HCT116 (cell line): ENCODE measurements around the gene KRT73. TPM values are rescaled to one million over a fixed set of nuclear protein-coding genes. Genes with fewer than 3 reads are reported as not detected.

ENCODE experiments used
- ATAC-seq: fragments of 200-7000 bp; cut with Tn5 transposase; 2 replicates; pipeline ENCODE4 v1.9.1; 2020; ENCODE audit warnings: mild to moderate bottlenecking, moderate library complexity
- BruUV-seq: library from RNA; stranded (reverse); fragments of 400-500 nt; replicated peaks from 2 replicates; lab custom pipeline; 2021; lab: Mats Ljungman, UMichigan
- CTCF ChIA-PET: fragments of 300-600 bp; sonication (Branson Sonifier 250); formaldehyde crosslinking; loops from one replicate; lab custom pipeline; 2021; ENCODE audit warnings: antibody characterized with exemption; lab: Charles Lee
- POLR2A ChIA-PET: fragments of 300-600, 350-600 bp; sonication (Branson Sonifier 250); formaldehyde crosslinking; loops from one replicate; lab custom pipeline; 2021; ENCODE audit warnings: antibody characterized with exemption; lab: Charles Lee
- RAD21 ChIA-PET, 2 experiments: fragments of 300-600 bp; sonication (Branson Sonifier 250); formaldehyde crosslinking; loops; one replicate each; lab custom pipeline; 2023; ENCODE audit warnings: low total read pairs in 2 of 2; ENCODE audit not compliant: uncharacterized antibody in 2 of 2, unreplicated experiment in 2 of 2, low non-redundant PET in 1 of 2; lab: Charles Lee
- DNase-seq: peaks from one replicate; pipeline ENCODE4 v3.0.0-alpha.2; 2010; ENCODE audit warnings: low read depth, low spot score
- H2AFZ ChIP-seq: fragments of 200-600 bp; shearing (Covaris generic), sonication (generic); 2 replicates; pipeline ENCODE4 v1.6.1; 2017; ENCODE audit warnings: low read depth, mixed run types, mixed read lengths, antibody characterized with exemption, low read length; ENCODE audit not compliant: poor library complexity, severe bottlenecking
- H3K27ac ChIP-seq: 2 replicates; pipeline ENCODE4 v1.5.1; 2012; ENCODE audit warnings: low read depth, low read length
- H3K27me3 ChIP-seq: fragments of 200-600 bp; sonication (generic); 2 replicates; pipeline ENCODE4 v1.6.1; 2016; ENCODE audit warnings: mixed run types, low read length, mixed read lengths; ENCODE audit not compliant: insufficient read depth
- H3K36me3 ChIP-seq, 2 experiments: fragments of 200-500 bp in 1 of 2; fragments of 200-600 bp in 1 of 2; sonication (Bioruptor generic) in 1 of 2; sonication (generic) in 1 of 2; 2 replicates each; pipeline versions ENCODE4 v1.5.1 to v1.6.1; 2014 to 2016; ENCODE audit warnings: low read length in 2 of 2, inconsistent platforms in 1 of 2, mixed read lengths in 1 of 2, mixed run types in 1 of 2; ENCODE audit not compliant: insufficient read depth in 2 of 2, control insufficient read depth in 1 of 2
- H3K4me1 ChIP-seq, 2 experiments: fragments of 200-600 bp in 1 of 2; sonication (generic) in 1 of 2; 2 replicates each; pipeline versions ENCODE4 v1.5.1 to v1.6.1; 2012 to 2017; ENCODE audit warnings: low read length in 2 of 2, inconsistent platforms in 1 of 2, mild to moderate bottlenecking in 1 of 2, mixed read lengths in 1 of 2, mixed run types in 1 of 2, moderate library complexity in 1 of 2; ENCODE audit not compliant: insufficient read depth in 2 of 2, control insufficient read depth in 1 of 2
- H3K4me2 ChIP-seq: fragments of 200-600 bp; sonication (generic); 2 replicates; pipeline ENCODE4 v1.6.1; 2017; ENCODE audit warnings: mixed run types, low read length, mixed read lengths
- H3K4me3 ChIP-seq, 2 experiments: fragments of 200-600 bp in 1 of 2; sonication (generic) in 1 of 2; replicated peaks in 1 of 2; 2 replicates each; pipeline ENCODE4 v1.5.1; 2011 to 2016; ENCODE audit warnings: low read length in 2 of 2, control low read depth in 1 of 2, low read depth in 1 of 2, mild to moderate bottlenecking in 1 of 2, mixed read lengths in 1 of 2, mixed run types in 1 of 2
- H3K79me2 ChIP-seq: fragments of 200-600 bp; sonication (generic); 2 replicates; pipeline ENCODE4 v1.6.1; 2017; ENCODE audit warnings: mild to moderate bottlenecking, mixed run types, low read length, moderate library complexity, mixed read lengths; ENCODE audit not compliant: insufficient read depth
- H3K9ac ChIP-seq: fragments of 200-600 bp; sonication (generic); 2 replicates; pipeline ENCODE4 v1.6.1; 2016; ENCODE audit warnings: low read length, mixed read lengths
- H3K9me2 ChIP-seq: fragments of 200-600 bp; sonication (generic), shearing (Covaris generic); 2 replicates; pipeline ENCODE4 v1.6.1; 2017; ENCODE audit warnings: mixed run types, mild to moderate bottlenecking, moderate library complexity; ENCODE audit not compliant: insufficient read depth
- H3K9me3 ChIP-seq, 2 experiments: fragments of 200-500 bp in 1 of 2; fragments of 200-600 bp in 1 of 2; sonication (Bioruptor generic) in 1 of 2; sonication (generic) in 1 of 2; 2 replicates each; pipeline ENCODE4 v1.6.1; 2014 to 2017; ENCODE audit warnings: low read length in 2 of 2, mixed read lengths in 2 of 2, inconsistent platforms in 1 of 2, low read depth in 1 of 2, mild to moderate bottlenecking in 1 of 2, mixed run types in 1 of 2, moderate library complexity in 1 of 2; ENCODE audit not compliant: control insufficient read depth in 1 of 2, insufficient read depth in 1 of 2
- H4K20me1 ChIP-seq: fragments of 200-600 bp; sonication (generic), shearing (Covaris generic); 2 replicates; pipeline ENCODE4 v1.6.1; 2017; ENCODE audit warnings: mixed run types, mild to moderate bottlenecking, moderate library complexity; ENCODE audit not compliant: insufficient read depth
- CBX3 ChIP-seq: IDR thresholded peaks from 2 replicates; pipeline ENCODE4 v1.6.1; 2012; ENCODE audit warnings: low read depth
- CEBPB ChIP-seq: IDR thresholded peaks from 2 replicates; pipeline ENCODE4 v1.6.1; 2012; ENCODE audit warnings: low read depth
- EGR1 ChIP-seq: IDR thresholded peaks from 2 replicates; pipeline ENCODE4 v1.6.1; 2012; ENCODE audit warnings: low read depth
- EZH2phosphoT487 ChIP-seq: fragments of 200-600 bp; IDR thresholded peaks from 2 replicates; pipeline ENCODE4 v1.6.1; 2018; ENCODE audit warnings: antibody characterized with exemption, borderline replicate concordance
- FOSL1 ChIP-seq: IDR thresholded peaks from 2 replicates; pipeline ENCODE4 v1.6.1; 2012; ENCODE audit warnings: low read depth
- POLR2A ChIP-seq: IDR thresholded peaks from 2 replicates; pipeline ENCODE4 v1.7.0; 2011; ENCODE audit warnings: borderline replicate concordance; ENCODE audit not compliant: insufficient read depth, insufficient read length; ENCODE audit errors: extremely low read depth
- POLR2AphosphoS5 ChIP-seq: IDR thresholded peaks from 2 replicates; pipeline ENCODE4 v1.6.1; 2011; ENCODE audit warnings: mild to moderate bottlenecking, low read depth, low read length, moderate library complexity
- RAD21 ChIP-seq: IDR thresholded peaks from 2 replicates; pipeline ENCODE4 v1.6.1; 2012; ENCODE audit warnings: low read depth, mild to moderate bottlenecking
- SIN3A ChIP-seq: IDR thresholded peaks from 2 replicates; pipeline ENCODE4 v1.6.1; 2012; ENCODE audit warnings: low read depth
- SP1 ChIP-seq: IDR thresholded peaks from 2 replicates; pipeline ENCODE4 v1.6.1; 2012; ENCODE audit warnings: low read depth
- TCF7L2 ChIP-seq: IDR thresholded peaks from 2 replicates; pipeline ENCODE4 v1.7.0; 2011; ENCODE audit warnings: borderline replicate concordance, inconsistent platforms; ENCODE audit not compliant: insufficient read depth, insufficient read length; ENCODE audit errors: extremely low read depth
- ZFX ChIP-seq: fragments of 450-650 bp; IDR thresholded peaks from 2 replicates; pipeline ENCODE4 v1.6.1; 2017
- ZNF274 ChIP-seq: fragments of 200-500 bp; sonication (Bioruptor generic); IDR thresholded peaks from 2 replicates; pipeline ENCODE4 v1.6.1; 2014; ENCODE audit warnings: mild to moderate bottlenecking, low read depth, low read length, inconsistent platforms
- intact Hi-C: fragments of 100-400 bp; cut with micrococcal nuclease; formaldehyde crosslinking; loops from 2 replicates; pipeline ENCODE4 v1.10.0; 2022
- total RNA-seq: library from RNA; stranded (reverse); gene quantifications from one replicate; pipeline ENCODE4 v1.2.1, GENCODE V29; 2021; ENCODE audit not compliant: unreplicated experiment
- TF ChIP-seq, protein P1 (sequence below): IDR thresholded peaks from 2 replicates; pipeline ENCODE4 v1.6.1; 2011; ENCODE audit warnings: mild to moderate bottlenecking, low read length, moderate library complexity; ENCODE audit not compliant: insufficient replicate concordance; ENCODE audit errors: extremely low read depth
- TF ChIP-seq, protein P2 (sequence below): IDR thresholded peaks from 2 replicates; pipeline ENCODE4 v1.6.1; 2012; ENCODE audit warnings: low read depth
- TF ChIP-seq, protein P3 (sequence below), 3 experiments: fragments of 200-600 bp in 1 of 3; sonication (generic) in 1 of 3; IDR thresholded peaks in 2 of 3; conservative IDR thresholded peaks in 1 of 3; 2 replicates each; pipeline ENCODE4 v1.5.1; 2012 to 2017; ENCODE audit warnings: low read depth in 2 of 3, low read length in 2 of 3, antibody characterized with exemption in 1 of 3, borderline replicate concordance in 1 of 3, control low read depth in 1 of 3, mild to moderate bottlenecking in 1 of 3, mixed read lengths in 1 of 3, mixed run types in 1 of 3, moderate library complexity in 1 of 3; ENCODE audit not compliant: insufficient read depth in 1 of 3

KRT73 gene
- total RNA-seq, 1 experiment from 2014 or later = not detected

DNA sequence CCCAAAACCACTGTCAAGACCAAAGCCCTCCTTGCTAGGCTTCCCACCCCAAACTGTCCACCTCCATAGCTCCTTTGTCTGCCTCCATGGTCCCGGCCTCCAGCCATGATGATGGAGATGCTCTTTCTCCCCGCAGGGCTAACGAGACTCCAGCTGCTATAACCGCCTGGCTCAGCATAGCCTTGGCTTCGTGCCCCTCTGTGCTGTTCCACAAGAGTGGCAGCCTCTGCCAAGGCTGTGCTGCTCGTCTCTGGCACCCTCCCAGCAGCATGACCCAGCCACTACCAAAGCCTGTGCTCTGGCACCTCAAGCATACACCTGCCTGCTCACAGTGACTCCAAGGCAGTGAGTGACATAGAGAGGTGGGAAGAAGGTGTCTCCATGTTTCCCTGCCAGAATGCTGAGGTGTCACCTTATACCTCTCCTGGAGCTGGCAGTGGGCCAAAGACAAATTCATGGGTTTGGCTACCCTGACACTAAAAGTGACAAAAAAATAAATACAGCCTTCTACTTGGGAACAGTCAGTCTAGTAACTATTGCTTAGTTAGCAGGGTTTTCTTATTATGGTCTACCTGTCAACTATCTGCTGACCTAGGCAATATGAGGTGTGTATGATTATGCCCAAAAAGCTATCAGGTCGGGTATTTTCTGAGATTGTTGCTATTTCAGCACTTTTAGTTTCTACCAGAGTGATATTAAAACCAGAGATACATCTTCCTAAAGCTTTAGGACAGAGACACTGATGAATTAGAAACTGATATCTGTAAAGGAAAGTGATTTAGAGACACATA, 16.1 kb upstream of the KRT73 start (continued):
- no peak for TF ChIP-seq TCF7L2
- no peak for TF ChIP-seq FOSL1
- no peak for TF ChIP-seq CEBPB
- TF ChIP-seq SP1 = no peak
- TF ChIP-seq, protein P1, sequence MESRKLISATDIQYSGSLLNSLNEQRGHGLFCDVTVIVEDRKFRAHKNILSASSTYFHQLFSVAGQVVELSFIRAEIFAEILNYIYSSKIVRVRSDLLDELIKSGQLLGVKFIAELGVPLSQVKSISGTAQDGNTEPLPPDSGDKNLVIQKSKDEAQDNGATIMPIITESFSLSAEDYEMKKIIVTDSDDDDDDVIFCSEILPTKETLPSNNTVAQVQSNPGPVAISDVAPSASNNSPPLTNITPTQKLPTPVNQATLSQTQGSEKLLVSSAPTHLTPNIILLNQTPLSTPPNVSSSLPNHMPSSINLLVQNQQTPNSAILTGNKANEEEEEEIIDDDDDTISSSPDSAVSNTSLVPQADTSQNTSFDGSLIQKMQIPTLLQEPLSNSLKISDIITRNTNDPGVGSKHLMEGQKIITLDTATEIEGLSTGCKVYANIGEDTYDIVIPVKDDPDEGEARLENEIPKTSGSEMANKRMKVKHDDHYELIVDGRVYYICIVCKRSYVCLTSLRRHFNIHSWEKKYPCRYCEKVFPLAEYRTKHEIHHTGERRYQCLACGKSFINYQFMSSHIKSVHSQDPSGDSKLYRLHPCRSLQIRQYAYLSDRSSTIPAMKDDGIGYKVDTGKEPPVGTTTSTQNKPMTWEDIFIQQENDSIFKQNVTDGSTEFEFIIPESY = no peak
- no peak for TF ChIP-seq SIN3A
- TF ChIP-seq RAD21 = no peak
- TF ChIP-seq, all 23 proteins: peak for 0

DNA sequence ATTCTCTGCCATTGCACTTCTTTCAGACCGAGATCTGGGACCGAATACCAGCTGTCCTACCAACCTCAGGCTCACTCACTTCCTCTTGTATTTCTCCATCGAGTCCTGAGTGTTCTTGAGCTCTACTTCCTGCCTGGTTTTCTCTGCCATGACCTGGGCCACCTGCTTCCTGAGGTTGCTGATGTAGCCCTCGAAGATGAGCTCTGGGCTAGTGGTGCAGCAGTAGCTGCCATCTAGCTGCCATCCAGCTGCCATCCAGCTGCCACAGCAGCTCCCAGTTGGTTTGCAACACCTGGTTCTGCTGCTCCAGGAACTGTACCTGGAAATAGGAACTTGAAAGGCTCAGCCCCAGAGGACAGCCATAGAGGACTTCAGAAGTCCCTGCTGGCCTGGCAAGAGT, 15.0 kb upstream of the KRT73 start:
- no peaks in the 10 kb centered on the region for H3K9me3 ChIP-seq
- no peak overlapping the region for H2AFZ ChIP-seq
- intact Hi-C loops = no loop called here
- RAD21 ChIA-PET = no interaction called here
- no peak overlapping the region for H3K27ac ChIP-seq
- no peak overlapping the region for H3K4me3 ChIP-seq
- no TSS peak for BruUV-seq
- no peaks in the 10 kb centered on the region for H3K36me3 ChIP-seq
- ATAC-seq (no peak), DNase-seq (no peak)
- POLR2A ChIA-PET = no interaction called here
- no peak overlapping the region for H3K9ac ChIP-seq
- TF ChIP-seq EGR1 (no peak), SIN3A (no peak), POLR2A (no peak), POLR2AphosphoS5 (no peak), CBX3 (no peak), EZH2phosphoT487 (no peak), CEBPB (no peak), TCF7L2 (no peak), ZFX (no peak), ZNF274 (no peak)
- TF ChIP-seq, protein P2, sequence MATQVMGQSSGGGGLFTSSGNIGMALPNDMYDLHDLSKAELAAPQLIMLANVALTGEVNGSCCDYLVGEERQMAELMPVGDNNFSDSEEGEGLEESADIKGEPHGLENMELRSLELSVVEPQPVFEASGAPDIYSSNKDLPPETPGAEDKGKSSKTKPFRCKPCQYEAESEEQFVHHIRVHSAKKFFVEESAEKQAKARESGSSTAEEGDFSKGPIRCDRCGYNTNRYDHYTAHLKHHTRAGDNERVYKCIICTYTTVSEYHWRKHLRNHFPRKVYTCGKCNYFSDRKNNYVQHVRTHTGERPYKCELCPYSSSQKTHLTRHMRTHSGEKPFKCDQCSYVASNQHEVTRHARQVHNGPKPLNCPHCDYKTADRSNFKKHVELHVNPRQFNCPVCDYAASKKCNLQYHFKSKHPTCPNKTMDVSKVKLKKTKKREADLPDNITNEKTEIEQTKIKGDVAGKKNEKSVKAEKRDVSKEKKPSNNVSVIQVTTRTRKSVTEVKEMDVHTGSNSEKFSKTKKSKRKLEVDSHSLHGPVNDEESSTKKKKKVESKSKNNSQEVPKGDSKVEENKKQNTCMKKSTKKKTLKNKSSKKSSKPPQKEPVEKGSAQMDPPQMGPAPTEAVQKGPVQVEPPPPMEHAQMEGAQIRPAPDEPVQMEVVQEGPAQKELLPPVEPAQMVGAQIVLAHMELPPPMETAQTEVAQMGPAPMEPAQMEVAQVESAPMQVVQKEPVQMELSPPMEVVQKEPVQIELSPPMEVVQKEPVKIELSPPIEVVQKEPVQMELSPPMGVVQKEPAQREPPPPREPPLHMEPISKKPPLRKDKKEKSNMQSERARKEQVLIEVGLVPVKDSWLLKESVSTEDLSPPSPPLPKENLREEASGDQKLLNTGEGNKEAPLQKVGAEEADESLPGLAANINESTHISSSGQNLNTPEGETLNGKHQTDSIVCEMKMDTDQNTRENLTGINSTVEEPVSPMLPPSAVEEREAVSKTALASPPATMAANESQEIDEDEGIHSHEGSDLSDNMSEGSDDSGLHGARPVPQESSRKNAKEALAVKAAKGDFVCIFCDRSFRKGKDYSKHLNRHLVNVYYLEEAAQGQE = no peak
- TF ChIP-seq, protein P3, sequence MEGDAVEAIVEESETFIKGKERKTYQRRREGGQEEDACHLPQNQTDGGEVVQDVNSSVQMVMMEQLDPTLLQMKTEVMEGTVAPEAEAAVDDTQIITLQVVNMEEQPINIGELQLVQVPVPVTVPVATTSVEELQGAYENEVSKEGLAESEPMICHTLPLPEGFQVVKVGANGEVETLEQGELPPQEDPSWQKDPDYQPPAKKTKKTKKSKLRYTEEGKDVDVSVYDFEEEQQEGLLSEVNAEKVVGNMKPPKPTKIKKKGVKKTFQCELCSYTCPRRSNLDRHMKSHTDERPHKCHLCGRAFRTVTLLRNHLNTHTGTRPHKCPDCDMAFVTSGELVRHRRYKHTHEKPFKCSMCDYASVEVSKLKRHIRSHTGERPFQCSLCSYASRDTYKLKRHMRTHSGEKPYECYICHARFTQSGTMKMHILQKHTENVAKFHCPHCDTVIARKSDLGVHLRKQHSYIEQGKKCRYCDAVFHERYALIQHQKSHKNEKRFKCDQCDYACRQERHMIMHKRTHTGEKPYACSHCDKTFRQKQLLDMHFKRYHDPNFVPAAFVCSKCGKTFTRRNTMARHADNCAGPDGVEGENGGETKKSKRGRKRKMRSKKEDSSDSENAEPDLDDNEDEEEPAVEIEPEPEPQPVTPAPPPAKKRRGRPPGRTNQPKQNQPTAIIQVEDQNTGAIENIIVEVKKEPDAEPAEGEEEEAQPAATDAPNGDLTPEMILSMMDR (IDR thresholded peaks at IDR 0.05 in 2 of 3, conservative IDR thresholded peaks at IDR 0.05 in 1 of 3; ENCODE audit: borderline replicate concordance in 1 of 3, insufficient read depth in 1 of 3, low read depth in 2 of 3, low read length in 2 of 3) = no peak
- no peaks in the 10 kb centered on the region for H4K20me1 ChIP-seq
- H3K4me2 ChIP-seq = no peak overlapping the region
- CTCF ChIA-PET = no interaction called here
- no peaks in the 10 kb centered on the region for H3K9me2 ChIP-seq
- H3K79me2 ChIP-seq = no peaks in the 10 kb centered on the region
- no peaks in the 10 kb centered on the region for H3K27me3 ChIP-seq
- H3K4me1 ChIP-seq = no peaks in the 10 kb centered on the region
